Coronary artery (tissue), 2 donors: Measurements from ENCODE around the gene METTL9.
A peak's percentile ranks its signal among the peaks of the same experiment; 100 is the strongest.

Experiments used
- DNase-seq: peaks from one replicate; pipeline ENCODE4 v3.0.0-alpha.2; 2017; ENCODE audit warnings: low spot score
- H3K27ac ChIP-seq, 2 donors: fragments of 200-600 bp; sonication (generic); one replicate each; pipeline ENCODE4 v1.5.1; 2016 to 2019
- H3K4me3 ChIP-seq: fragments of 200-600 bp; sonication (generic); 2 replicates; pipeline ENCODE4 v1.5.1; 2016; ENCODE audit warnings: mild to moderate bottlenecking, moderate library complexity
- TF ChIP-seq, protein P1 (sequence below): fragments of 200-600 bp; sonication (generic); IDR thresholded peaks from one replicate; pipeline ENCODE4 v1.5.1; 2019; ENCODE audit warnings: antibody characterized with exemption

The METTL9 gene

DNA sequence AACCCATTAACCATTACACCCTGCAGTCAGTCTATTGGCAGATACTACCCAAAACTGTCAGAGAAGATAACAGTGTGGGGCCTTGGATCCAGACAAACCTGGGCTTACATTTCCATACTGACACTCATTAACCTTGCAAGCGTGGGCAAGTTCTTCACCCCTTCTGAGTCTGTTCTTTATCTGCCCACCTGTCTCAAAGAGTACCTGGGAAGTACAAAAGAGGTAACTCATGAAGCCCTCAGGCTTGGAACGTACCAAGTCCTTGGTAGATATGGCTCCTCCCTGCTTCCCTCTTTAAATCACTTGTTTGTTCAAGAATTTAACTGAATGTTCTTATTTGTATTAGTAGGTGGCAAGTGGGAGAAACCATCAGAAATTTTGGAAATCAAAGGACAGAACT, 55.5 kb downstream of the METTL9 start:
- Histone ChIP-seq H3K27ac (no peak overlapping the region), H3K4me3 (no peak overlapping the region)
- TF ChIP-seq, protein P1, sequence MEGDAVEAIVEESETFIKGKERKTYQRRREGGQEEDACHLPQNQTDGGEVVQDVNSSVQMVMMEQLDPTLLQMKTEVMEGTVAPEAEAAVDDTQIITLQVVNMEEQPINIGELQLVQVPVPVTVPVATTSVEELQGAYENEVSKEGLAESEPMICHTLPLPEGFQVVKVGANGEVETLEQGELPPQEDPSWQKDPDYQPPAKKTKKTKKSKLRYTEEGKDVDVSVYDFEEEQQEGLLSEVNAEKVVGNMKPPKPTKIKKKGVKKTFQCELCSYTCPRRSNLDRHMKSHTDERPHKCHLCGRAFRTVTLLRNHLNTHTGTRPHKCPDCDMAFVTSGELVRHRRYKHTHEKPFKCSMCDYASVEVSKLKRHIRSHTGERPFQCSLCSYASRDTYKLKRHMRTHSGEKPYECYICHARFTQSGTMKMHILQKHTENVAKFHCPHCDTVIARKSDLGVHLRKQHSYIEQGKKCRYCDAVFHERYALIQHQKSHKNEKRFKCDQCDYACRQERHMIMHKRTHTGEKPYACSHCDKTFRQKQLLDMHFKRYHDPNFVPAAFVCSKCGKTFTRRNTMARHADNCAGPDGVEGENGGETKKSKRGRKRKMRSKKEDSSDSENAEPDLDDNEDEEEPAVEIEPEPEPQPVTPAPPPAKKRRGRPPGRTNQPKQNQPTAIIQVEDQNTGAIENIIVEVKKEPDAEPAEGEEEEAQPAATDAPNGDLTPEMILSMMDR = no peak
- no peak for DNase-seq

DNA sequence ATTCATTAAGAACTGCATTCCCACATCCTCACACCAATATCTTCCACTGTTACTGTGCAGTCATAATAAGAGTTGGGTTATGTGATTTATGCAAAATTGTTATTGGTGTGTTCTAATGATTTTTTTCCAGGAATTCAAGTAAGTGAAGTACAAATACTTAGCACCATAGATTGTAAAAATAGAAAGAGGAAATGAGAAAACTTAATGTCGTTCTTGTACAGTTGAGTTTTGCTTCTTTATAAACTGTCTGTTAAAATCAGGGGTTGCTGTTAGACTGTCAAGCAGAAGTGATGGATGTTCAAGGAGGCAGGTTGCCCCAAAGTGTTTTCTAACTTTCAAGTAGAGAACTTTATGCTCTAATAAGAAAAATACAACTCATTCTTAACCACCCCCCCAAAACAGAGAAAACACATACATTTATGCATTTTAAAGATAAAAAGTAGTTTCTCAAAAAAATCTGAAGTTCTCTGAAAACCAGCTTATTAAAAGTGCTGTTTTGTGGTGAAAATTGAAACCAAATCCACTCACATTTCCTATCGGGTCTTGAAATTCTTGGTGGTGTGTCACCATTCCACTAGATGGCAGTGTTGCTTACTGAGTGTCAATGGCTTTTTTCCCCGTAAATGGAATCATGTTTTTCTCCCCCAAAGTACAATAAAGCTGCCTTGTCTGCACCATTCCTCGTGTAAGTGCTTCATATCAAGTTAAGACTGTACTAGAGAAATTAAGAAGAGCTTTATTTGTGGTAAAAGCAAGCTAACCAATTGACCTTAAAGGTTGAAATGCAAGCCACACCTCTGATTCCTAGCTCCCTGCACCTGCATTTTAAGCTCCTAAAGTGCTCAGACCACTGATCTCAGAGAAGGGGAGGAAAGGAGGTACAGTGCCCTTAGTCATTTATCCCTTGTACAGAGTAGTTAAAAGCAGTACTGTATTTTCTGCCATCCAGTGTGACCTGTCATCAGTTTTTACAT, 57.7 kb downstream of the METTL9 start:
- Histone ChIP-seq H3K4me3 (no peak overlapping the region), H3K27ac (no peak overlapping the region)
- no peak for DNase-seq
- TF ChIP-seq, protein P1 = peak; percentile 54

DNA sequence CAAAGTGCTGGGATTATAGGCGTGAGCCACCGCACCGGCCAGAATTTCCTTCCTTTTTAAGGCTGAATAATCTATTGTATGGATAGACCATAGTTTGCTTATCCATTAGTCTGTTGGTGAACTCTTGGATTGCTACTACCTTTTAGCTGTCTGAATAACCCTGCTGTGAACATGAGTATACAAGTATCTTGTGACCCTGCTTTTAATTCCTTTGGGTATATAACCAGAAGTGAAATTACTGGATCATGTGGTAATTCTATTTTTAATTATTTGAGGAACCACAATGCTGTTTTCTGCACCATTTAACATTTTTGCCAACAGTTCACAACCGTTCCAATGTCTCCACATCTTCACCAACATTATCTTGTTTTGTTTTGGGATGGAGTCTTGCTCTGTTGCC, 59.7 kb downstream of the METTL9 start:
- TF ChIP-seq, protein P1 = no peak
- Histone ChIP-seq H3K4me3 (no peak overlapping the region), H3K27ac (peak overlapping the region in 1 of 2 donors; percentile 9)
- DNase-seq = no peak

DNA sequence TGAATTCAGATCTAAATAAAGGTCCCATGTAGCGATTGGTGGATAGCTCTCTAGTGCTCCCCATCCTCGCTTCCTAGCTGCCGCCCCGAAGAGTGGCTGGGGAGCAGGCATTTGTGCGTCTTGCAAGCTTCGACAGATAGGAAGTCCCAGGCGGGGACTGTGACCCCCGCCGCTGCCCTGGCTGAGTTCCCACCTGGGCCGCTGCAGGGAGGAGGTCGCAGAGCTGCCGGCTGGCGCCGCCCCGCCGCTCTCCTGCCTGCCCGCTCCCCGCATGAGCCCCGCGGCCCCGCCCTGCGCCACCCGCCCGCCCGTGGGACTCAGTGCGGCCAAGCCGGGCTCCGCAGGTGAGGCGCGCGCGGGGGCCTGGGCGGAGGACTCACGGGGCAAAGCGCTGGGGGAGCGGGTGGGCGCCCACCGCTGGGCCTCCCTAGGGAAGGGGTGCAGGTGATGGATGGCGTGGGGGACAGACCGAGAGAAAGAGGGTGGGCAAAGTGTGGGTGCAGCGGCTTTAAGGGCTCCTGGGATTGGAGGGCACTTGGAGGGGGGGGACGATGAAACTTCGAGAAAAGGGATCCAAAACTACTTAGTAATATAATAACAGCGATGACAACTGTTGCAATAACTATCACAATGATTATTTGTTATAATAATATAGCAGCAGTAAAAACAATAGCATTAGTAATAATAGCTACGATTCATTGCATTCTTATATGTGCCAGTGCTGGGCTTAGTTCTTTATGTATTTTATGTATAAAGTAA, 64.7 kb downstream of the METTL9 start, which contains the start of gene OTOA:
Gene OTOA (plus strand): TSS at position 80 of the 759 bp plus-strand sequence. CDS start 14,547 bp downstream, outside the sequence.
- Histone ChIP-seq H3K4me3 (peak within 1 kb of the TSS; percentile 65), H3K27ac (no peak within 1 kb of the TSS)
- TF ChIP-seq, protein P1 = no peak
- no peak for DNase-seq

DNA sequence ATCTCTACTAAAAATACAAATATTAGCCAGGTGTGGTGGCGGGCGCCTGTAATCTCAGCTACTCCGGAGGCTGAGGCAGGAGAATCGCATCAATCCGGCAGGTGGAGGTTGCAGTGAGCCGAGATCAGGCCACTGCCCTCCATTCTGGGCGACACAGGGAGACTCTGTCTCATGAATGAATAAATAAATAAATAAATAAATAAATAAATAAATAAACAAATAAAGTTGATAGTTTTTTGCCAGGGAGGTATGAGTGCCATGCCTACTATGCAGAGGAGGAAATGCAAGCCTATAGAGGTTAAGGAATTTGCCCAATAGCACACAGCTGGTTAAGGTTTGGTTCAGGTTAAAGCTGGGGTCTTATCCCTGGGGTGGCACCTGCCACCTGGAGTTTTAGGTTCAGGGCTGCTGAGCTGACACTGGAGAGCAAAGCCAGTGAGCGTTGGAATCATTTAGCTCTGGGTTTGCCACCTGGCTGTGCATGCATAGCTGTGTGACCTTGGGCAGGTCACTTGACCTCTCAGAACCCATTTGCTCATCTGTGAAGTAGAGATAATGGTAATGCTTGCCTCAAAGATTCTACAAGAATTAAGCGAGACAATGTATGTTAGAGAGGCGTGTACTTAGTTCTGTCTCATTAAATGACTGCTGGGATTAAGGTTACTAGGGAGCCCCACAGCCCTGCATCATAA, 65.6 kb downstream of the METTL9 start:
- Histone ChIP-seq H3K4me3 (no peak overlapping the region), H3K27ac (no peak overlapping the region)
- DNase-seq = no peak
- TF ChIP-seq, protein P1 = no peak

DNA sequence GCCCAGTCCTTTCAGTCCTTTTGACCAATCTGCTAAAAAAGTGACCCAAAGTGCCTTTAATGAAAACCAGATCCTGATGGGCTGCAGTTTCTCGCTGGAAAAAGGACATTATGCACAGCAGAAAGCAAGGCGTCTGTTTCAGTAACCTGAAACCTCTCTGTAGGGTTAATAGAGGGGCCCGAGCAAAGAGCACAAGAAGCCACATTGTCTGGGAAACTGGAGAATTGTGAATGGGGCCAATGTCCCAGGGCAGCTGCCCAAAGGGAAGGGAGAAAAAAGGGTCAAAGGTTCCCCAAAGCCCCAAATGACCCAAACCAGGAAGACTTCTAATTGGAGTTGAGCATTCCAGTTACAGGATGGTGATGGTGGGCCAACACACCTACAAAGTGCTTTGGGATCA, 67.4 kb downstream of the METTL9 start:
- no peak for DNase-seq
- TF ChIP-seq, protein P1 = no peak
- H3K27ac ChIP-seq = no peak overlapping the region
- H3K4me3 ChIP-seq = no peak overlapping the region
